C4-2B (cell line): Measurements from ENCODE around the gene ATP2B3.

ENCODE experiments used
- CTCF ChIP-seq: fragments of 450-650 bp; conservative IDR thresholded peaks from 2 replicates; pipeline ENCODE4 v1.5.1; 2017; ENCODE audit warnings: mild to moderate bottlenecking
- ZFX ChIP-seq: fragments of 450-650 bp; IDR thresholded peaks from 2 replicates; pipeline ENCODE4 v1.6.1; 2017

GRCh38 chrX:153494541-153495361 lies 22.7 kb upstream of the ATP2B3 start, which contains the start of gene BGN:
- no peak for TF ChIP-seq CTCF
- no peak for TF ChIP-seq ZFX
